NCI-H2196 (cell line): ENCODE data around the gene HIVEP3.

ENCODE experiments used
- DNase-seq: peaks from one replicate; lab custom pipeline; 2025; ENCODE audit not compliant: unreplicated experiment; lab: John Stamatoyannopoulos, UW

The HIVEP3 gene

DNA sequence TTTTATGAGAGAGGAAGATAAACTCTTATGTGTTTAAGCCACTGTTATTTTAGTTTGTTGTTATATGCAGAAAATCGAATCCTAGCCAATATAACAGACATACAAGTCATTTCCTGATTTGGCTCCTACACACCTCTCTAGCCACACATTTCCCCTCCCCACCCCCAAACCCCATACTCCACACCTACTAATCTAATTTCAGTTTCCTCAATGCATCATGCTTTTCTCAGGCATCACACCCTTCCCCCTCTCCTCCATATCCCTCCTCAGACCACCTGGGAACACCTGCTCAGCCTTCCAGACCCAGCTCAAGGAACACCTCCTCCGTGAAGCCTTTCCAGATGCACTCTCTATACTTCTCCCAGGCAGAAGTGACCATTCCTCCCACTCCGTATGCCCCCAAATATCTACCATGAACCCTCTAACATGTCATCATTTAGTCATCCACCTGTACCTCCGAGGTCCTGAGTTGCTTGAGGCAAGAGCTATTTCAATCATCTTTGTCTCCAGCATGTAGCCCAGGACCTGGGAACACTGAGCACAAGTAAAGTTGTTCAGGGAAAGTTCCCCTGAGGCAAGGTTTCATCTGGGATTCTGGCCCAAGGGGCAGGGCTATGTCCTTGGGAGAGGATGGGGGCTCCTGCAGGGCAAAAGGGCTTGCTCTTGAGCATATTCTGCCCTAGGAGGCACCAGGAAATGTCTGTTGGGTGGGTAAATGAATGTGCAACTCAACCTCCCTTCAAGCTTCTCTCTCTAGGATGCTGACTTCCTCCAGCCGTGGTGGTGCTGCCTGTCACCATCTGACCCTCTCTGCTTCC is 126.8 kb downstream of the HIVEP3 start:
- DNase-seq, result no peak

DNA sequence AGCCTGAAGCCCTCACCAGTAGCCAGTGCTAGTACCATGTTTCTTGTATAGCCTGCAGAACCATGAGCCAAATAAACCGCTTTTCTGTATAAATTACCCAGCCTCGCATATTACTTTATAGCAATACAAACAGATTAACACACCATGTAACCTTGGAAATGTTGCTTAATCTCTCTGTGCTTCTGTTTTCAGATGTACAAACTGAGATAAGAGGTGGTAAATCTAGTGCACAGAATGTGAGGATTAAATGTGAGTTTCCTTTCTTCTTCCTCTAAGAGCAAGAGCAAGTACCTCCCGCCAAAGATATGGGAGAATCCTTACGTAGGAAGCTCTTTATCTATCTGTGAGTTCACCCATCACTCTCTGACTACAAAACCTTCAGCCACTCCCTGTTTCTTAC is 128.4 kb downstream of the HIVEP3 start:
- no peak for DNase-seq

DNA sequence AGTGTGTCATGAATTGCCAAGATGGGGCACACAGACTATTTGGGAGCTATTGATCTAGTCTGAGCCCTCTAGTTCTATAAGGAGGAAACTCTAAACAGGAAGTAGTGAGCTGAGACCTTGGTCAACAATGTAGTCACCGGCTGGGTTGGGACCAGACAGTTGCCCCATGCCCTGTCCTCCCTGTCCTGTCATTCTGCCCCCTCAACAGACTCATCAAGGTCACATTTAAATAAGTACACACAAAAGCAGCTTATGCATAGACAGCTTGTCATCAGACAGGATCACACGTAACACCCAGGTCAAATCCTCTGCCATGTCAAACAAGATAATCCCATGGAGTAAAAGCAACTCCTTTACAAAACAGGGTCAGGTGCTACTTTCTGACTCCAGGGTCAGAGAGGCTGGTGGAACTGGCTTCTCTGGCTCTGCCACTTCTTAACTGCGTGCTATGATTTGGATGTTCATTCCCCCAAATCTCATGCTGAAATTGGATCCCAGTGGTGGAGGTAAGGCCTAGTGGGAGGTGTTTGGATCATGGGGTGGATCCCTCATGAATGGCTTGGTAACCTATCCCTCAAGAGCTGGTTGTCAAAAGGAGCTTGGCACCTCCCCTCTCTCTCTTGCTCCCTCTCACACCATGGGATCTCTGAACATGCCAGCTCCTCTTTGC is 128.9 kb downstream of the HIVEP3 start:
- DNase-seq, result no peak

DNA sequence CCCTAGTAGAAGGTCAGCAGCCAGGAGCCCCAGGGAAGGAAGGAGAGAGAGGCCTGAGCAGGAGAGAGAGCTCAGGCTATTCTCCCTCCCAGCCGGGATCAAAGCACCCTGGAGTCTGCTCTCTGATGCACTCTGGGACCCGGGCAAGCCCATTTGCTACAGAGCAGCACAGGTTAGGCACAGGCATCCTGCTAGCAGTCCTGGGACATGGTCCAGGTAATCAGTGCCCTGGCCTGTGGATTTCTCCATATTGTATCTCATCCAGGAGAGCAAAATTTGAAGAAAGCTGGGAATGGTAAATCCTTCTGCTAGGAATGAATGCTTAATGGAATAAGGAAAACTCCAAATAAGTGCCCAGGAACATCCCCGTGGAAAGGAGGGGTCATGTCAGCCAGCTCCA is 130.3 kb downstream of the HIVEP3 start:
- DNase-seq, result no peak

DNA sequence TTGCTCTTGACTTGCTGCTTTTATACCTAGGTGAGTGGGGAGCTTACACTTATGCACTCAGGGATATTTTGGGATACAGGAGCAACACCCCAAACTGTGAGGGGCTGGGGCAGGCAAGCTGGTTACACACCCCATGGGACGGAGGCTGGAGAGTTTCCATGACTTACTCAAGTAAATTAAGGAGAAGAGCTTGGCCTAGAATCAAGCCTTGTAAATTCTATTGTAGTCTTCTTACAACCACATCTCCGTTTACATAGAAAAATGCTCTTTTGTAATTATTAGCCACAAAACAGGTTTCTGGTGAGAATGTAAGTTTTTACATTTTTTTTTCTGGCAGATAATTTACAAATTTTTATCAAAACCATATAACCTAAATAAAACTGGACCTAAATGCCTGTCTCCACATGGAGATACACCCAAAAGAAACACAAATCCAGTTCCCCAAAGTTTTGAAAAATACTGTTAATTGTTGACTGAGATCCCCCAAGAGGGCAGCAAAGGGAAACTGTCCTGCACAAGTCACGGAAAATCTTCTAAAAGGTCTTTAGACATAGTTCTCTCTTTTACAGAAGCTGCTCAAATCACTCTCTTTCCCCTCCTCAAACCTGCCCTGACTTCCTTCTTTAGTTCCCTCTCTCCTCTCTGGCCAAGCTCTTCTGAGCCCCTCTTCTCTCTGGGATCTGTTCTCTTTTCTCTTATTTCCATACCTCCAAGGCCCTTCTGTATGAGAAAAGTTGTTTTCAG is 134.0 kb downstream of the HIVEP3 start:
- no peak for DNase-seq

DNA sequence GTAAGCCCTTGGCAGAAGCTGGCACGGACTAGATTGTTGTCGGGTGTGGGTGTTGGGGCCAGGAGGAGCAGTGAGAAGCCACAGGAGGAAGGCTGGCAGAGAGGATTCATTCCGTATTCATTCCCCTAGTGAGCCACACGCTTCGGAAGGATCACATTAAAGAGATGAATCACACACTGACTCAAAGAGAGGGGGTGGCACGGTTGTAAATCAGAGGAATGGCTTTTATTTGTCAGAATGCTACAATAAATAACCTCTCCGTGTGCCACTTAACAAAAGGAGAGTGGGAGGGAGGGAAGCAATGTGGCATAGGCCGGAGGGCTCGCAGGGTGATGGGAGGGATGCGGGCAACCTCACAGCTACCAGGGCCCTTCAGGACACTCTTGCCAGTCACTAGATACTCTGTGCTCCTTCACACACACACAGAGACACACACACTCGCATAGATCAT is 135.5 kb downstream of the HIVEP3 start:
- DNase-seq, result no peak

DNA sequence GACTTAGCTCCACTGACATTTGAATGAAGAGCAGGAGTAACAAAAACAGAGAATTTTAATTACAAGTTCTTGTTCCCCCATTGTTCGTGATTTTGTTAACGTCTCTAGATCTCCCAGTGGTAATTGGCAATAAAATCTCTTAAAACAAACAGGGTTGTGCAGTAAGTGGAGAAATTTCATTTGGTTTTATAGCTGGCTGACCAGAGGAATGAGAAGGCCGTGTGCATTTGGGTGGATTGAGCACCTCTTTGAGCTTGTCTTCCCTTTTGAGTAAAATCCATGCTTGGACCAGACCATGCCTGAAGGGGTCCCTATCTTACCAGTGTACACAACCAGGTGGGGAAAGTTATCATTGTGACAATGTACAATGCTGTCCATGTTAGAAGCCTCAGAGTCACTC is 137.8 kb downstream of the HIVEP3 start:
- no peak for DNase-seq

DNA sequence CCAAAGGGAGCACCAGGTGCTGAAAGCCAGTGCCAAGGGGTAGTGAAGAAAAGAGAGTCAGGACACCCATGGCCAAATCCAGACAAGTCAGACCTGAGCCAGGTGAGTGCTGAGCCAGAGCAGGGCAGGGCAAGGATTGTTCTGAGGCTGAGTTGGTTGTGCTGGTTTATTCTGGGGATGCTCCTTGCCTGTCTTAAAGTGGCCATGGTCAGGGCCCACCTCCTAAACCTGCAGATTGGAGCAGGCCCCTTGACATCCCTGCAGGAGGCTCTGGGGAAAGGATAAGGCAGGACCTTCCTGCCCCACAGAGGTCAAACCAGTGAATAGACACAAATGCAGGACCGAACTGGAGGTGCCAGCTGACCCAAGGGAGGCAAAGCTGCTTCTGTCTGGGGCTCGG is 138.4 kb downstream of the HIVEP3 start:
- no peak for DNase-seq

DNA sequence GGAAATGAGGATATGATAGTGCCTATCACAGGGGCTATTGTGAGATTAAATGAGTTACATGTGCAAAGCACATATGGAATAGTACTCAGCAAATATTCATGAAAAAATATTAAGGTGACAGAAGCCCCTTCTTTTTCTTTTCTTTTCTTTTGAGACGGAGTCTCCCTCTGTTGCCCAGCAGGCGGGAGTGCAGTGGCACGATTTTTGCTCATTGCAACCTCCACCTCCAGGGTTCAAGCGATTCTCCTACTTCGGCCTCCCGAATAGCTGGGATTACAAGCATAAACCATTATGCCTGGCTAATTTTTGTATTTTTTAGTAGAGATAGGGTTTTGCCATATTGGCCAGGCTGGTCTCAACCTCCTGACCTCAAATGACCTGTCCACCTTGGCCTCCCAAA is 139.4 kb downstream of the HIVEP3 start:
- no peak for DNase-seq

DNA sequence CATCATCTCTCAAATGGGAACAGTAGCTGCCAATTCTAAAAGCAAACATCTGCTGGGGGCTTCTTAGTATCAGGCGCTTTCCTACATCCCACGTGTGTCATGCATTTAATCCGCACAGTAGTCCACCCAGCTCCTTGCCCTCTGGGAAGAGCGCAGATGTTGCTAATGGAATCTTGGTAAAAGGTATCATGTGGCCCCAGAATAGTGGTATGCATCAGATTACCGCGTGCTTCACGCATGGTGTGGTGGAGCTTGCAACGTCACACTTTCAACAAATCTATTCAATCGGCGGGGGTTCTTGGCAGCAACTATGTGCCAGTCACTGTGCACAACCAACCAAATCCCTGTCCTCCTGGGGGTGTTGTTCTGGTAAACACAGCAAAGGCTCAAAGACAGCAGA is 141.0 kb downstream of the HIVEP3 start:
- no peak for DNase-seq

DNA sequence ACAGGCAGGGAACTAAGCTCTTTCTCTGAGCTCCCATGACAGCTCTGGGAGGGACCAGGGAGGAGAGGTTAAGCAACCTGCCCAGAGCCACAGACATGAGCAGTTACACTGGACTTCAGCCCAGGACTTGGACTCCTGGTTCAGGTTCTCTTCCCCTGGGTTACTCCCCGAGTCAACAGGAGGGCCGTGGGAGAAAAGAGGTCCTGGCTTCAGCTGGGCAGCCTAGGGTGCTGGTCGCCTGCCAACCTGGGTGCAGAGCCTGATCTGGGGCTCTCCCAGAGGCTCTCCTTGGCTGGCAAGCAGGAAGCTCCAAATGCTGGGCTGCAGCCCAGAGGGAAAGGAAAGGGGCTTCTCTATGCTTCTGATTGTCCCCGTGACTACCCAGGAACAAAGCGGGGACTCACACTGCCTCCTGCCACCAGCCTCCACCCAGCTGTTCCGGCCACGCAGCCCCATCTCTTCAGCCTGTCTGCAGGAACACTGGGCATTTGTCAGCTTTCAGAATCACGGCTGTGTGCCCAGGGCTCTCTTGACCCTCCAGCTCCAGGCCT is 141.8 kb downstream of the HIVEP3 start:
- no peak for DNase-seq

DNA sequence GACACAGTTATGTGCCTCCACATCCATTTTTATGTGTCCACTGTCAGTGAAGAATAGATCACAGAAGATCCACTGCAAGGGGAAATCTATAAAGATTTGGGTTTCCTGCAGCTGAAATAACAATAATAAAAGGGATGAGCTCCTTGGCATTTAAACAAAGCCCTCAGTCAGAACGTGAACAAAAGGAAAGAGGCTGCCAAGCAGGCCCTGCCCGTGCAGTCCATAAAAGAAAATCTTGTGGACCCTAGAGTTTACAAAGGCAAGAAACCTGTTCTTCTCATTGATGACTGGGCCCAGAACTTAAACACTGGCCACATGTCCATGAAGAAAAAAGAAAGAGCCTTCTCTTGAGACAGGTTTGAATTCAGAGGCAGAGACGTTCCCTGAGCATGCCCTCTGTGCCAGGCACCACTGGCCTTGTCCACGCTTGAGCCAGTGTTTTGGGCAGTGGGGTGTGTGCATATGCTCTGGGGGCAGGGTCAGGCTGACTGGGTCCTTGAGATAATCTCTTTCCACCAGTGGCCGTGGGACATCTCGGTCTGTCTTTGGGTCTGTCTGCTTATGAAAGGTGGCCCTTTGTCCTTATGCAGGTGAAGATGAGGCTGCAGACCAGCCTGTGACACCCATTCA is 142.7 kb downstream of the HIVEP3 start:
- DNase-seq, result no peak

DNA sequence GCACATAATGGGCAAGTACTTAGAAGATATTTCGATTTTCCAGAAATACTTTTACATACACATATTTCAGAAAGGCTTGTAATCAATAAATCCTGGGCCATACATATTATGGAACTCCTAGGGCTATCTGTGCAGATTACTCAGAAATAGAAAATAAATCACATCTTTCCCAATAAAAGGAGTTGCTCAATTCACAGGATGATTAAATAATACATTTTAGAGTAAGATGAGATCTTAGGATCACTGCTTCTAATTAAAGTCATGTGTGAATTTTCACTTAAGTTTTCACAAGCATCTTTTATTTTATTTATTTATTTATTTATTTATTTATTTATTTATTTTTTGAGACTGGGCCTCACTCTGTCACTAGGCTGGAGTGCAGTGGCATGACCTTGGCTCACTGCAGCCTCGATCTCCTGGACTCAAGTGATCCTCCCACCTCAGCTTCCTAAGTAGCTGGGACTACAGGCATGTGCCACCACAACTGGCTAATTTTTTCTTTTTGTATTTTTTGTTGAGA is 144.2 kb downstream of the HIVEP3 start:
- no peak for DNase-seq

DNA sequence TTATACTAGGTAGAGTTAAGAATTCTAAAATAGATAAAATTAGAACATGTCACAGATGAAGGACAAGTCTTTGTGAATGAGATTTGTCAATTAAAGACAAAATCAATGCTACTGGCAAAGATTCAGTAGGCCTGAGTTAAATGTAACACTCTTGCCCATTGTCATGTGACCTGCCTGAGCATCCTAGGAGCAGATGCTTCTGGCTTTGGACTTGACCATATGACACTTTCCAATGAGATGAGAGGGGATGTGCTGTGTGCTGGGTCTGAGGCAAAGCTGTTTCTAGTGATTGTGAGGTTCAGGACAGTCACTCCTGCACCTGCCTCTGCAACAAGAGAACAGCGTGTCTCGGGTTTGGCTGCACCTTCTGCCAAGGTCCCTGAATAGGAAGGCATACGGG is 144.9 kb downstream of the HIVEP3 start:
- no peak for DNase-seq

DNA sequence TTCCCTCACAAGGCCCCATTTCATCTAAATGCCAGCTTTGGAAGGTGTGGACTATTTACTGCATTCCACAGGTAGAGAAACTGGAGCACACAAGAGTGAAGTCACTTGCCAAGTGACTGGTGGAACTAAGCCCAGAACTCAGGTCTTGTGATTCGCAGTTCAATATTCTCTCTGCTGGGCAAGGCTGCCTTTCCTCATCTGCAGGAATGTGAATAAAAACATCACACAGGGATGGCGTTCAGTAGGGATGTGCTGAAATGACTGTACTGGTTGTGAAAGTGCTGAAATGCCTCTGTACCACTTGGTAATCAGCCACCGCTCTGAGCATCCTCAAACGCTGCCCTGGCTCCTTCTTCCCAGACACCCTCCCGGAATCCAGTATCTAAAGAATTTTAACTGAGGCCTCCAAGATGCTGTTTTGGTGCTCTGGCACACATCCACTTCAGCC is 145.6 kb downstream of the HIVEP3 start:
- DNase-seq, result no peak

DNA sequence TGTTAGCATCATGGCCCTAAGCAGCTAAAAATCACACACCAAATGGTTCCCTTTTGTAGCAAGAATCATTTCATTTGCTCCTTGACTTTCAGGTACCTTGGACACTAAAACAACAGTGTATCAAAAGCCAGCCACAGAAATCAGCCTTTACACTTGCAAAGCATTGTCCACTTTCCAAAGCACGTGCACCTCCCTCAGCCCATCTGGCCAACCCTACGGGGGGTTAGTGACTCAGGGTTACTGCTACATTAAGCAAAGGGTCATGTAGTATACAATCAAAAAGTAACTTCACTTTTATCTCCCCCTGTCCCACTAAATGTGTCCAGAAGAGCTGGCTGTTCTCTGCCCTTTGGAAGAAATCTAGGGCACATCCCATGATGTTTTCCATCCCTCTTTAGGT is 149.7 kb downstream of the HIVEP3 start:
- no peak for DNase-seq

DNA sequence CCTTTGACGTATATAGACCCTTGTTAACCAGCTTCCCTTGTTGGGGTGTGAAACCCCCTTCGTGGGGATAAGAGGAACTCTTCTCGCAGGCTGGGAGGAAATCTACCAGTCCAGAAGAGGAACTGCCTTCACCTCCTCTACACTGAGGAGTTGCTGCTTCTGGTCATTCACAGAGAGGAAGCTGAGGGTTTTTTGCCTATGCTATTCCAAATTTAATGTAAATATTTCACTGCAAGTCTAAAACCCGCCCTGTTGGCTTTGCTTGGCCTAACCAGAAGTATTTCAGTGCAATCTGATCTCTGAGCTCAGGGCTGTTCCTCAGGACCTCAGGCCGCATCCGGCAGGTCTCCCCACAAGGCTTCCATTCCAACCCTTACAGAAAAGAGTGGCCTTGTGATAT is 150.1 kb downstream of the HIVEP3 start:
- DNase-seq, result no peak

DNA sequence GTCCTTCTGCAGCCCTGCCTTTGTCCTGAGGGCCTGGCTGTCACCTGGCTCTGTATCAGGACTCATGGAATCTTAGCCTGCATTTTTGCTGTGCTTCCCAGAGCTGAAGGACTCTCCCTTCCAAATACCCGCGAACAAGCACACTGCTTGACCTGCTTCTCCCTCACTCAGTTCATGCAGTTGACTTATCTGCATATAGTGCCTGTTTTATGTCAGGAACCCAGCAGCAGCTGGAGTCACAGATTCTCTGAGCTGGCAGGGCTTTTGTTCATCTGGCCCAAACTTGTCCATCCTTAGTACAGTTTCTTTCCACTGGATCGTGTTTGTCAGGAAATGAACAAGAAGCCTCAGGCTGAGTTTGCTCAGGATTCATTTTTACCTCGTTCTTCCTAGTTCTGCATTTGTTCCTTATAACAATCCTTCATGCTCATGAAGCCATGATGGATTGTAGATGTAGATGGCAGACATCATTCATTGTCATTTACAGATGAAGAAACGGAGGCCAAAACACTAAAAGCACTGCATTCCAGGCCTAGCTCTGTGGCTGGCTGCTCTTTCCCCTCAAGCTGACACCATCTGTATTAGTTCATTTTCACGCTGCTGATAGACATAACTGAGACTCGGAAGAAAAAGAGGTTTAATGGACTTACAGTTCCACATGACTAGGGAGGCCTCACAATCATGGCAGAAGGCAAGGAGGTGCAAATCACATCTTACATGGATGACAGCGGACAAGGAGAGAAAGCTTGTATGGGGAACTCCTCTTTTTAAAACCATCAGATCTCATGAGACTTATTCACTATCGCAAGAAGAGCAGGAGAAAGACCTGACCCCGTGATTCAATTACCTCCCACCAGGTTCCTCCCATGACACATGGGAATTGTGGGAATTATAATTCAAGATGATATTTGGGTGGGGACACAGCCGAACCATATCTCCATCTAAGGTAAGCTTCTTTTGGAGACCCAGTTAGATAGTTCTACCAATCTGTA is 150.9 kb downstream of the HIVEP3 start:
- DNase-seq, result no peak

DNA sequence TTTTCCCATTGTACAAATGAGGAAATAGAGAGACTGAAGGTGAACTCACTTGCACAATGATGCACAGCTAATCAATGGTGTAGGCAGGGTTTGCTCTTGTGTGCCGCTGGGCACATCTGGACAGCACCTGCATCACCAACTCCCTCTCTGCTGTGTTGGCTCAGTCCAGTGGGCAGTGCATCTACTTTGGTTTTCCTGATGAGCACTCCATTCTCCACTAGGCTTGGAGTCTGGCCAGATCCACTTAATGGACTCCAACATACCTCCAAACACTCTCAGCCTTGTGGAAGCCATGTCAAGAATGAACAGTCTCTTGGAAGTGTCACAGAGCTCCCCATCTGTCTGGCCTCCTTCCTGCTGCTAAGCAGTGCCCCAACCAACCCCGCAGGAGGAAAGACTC is 152.2 kb downstream of the HIVEP3 start:
- no peak for DNase-seq

DNA sequence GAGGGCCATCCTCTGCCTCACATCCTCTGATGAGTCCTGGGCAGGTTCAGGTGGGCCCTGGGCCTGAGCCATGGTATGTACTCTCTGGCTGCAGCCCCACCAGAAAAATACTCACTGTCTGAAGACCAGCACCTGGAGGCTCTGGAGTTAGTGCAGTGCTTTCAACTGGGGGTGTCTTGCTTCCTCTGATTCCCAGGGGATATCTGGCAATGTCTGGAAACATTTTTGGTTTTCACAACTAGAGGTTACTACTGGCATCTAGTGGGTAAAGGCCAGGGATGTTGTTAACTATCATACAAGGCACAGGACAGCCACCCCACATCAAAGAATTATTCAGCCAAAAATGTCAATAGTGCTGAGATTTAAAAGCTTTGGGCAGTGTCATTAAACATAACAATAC is 152.7 kb downstream of the HIVEP3 start:
- no peak for DNase-seq
